GM18951 (cell line): ENCODE measurements around the gene FANCC.

Experiments
- POLR2A ChIP-seq: IDR thresholded peaks from 4 replicates; pipeline ENCODE4 v1.6.1; 2011; ENCODE audit warnings: mild to moderate bottlenecking; ENCODE audit not compliant: insufficient read length, insufficient read depth; ENCODE audit errors: extremely low read depth
- in situ Hi-C: fragments of 300-500 bp; cut with MboI; formaldehyde crosslinking; loops from one replicate; pipeline ENCODE4 v1.12.0; 2022; ENCODE audit warnings: low sequenced_read_pairs, mixed read lengths, inconsistent platforms; ENCODE audit not compliant: unreplicated experiment

Gene FANCC, protein sequence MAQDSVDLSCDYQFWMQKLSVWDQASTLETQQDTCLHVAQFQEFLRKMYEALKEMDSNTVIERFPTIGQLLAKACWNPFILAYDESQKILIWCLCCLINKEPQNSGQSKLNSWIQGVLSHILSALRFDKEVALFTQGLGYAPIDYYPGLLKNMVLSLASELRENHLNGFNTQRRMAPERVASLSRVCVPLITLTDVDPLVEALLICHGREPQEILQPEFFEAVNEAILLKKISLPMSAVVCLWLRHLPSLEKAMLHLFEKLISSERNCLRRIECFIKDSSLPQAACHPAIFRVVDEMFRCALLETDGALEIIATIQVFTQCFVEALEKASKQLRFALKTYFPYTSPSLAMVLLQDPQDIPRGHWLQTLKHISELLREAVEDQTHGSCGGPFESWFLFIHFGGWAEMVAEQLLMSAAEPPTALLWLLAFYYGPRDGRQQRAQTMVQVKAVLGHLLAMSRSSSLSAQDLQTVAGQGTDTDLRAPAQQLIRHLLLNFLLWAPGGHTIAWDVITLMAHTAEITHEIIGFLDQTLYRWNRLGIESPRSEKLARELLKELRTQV

DNA sequence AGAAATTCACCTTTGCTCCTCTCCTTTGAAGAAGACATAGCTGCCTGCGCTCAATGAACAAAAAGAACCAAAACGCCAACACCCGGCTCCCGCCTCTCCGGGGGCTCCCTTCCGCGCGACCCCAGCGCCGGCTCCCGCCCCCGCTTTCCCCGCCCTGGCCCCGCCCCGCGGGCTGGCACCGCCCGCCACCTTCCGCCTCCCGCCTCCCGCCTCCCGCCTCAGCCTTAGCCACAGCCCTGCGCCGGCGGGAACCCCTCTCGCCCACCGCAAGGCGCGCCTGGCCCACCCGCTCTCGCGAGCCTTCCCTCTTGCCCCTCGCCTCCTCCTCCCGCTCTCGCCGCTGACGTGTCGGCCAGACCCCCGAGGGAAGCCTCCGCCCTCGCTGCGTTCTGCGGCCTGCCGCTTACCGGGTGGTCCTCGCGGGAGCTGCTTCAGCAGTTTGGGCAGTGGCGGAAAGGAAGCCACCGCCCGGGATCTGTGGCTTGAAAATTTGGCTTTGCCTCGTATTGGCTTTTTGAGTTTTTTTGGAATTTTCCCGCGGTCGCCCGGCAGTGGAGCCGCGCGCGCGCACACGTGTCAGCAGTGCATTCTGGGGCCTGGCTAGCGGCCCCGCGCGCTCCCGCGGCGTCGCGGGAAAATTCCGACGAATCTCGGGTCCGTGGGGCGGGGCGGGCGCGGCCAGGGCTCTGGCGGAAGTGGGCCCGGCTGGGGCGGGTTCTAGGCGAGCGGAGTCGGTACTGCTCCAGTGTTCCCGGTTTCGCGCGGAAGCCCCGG is at the start of gene FANCC:
FANCC (minus strand) TSS at position 591 of the 774 bp plus-strand sequence. CDS start 68,418 bp downstream, outside the sequence.
- peak; percentile 77 for TF ChIP-seq POLR2A
- in situ Hi-C loops = no loop called here

DNA sequence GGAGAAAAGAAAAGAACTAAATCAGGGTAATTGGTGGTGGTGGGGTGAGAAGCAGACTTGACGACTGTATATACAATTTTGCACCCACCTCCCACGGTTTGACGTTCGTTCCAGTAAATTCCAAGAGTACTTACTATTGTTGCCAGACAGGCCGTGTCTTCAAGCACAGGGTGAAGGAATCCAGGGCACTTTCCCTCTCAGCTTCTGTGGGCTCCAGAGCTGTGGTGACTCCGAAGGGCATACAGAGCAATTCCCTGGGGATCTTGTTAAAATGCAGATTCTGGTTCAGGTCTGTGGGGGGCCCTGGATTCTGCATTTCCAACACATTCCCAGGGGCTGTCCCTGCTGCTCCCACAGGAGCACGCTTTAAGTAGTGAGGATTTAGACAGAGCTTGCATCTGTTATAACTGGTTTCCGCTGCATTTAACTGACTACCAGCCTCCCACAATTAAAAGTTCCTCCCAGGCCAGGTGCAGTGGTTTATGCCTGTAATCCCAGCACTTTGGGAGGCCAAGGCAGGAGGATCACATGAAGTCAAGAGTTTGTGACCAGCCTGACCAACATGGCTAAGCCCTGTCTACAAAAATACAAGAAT is 49.3 kb upstream of the FANCC start:
- no peak for TF ChIP-seq POLR2A
- in situ Hi-C loops = no loop called here

DNA sequence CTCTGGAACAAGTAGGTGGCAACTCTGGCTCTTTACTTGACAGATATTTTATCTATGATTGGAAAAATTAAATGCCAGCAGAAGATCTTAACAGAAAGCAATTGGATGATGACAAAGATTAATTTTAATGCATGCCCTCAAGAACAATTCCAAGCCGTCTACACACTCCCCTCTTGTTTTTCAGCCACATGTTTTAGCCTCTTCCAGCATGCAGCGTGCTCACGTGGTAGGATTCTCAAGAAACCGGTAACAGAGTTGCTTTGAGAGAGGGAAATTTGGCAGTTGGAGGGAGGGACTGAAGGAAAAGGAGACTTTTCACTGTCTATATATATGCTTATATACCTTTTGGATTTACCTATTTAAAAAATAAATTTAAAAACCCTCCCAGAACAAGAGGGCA is 48.3 kb upstream of the FANCC start:
- in situ Hi-C loops = no loop called here
- no peak for TF ChIP-seq POLR2A

DNA sequence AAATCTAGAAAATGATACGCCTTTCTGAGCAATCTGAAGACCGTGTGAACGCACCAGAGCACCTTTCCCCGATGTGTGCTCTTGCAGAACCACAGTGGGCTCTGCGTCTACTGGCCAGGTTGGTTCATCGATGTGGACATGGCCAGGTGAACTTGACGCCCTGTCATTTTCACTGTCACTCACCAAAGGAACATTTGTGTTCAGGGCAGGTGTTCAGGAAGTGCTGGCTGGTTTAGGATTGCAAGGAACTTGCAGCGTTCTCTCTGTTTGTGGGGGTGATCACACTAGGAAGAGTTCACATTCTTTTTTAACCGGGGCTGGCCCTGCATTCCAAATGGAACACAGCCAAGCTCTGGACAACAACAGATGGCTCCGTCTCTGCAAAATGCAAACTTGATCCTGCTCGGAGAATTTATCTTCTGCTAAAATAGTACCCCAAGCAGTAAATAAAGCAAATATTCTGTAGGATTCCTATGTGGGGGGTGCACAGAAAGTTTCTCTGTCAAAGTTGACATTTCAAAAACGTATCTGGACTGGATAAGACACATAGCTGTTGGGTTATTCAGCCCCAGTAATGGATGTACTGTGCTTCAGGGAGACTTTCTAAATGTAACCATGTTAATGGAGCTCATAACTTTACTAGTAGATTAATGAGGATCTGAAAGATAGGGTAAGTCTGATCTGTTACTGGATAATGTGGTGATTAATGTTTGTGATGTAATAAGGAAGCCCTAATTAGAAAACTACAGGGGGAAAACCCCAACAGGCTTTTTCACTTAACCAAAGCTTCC is 45.7 kb upstream of the FANCC start:
- no peak for TF ChIP-seq POLR2A

DNA sequence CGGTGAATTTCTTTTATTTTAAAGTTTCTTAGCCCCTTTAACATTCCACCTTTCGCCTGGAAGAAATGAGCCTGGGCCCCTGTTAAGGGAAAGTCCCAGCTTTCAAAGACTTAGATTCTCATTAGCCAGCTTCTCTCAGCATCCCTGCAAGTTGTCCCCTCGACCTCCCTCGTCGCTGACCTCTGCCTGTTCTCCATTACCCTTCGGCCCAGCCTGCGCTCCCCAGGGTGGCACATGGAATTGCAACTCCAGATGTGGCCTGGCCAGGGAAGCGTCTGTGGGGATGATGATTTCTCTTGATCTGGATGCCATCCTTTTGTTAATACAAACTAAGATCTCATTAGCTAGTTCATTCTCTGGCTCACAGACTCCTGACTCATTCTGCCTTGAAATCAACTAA is 43.4 kb upstream of the FANCC start:
- TF ChIP-seq POLR2A = no peak
- in situ Hi-C loops = no loop called here

More for the DNA sequence above, 45.7 kb upstream of the FANCC start:
- in situ Hi-C loops = no loop called here

DNA sequence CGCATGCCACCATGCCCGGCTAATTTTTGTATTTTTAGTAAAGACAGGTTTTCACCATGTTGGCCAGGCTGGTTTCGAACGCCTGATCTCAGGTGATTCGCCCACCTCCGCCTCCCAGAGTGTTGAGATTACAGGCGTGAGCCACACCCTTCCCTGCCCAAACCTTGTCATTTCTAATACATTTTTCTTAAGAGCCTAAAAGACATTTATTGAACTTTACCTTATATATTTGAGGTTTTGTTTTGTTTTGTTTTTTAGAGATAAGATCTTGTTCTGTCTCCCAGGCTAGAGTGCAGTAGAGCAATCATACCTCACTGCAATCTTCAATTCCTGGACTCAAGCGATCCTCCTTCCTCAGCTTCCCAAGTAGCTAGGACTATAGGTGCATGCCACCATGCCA is 39.8 kb upstream of the FANCC start:
- in situ Hi-C loops = no loop called here

DNA sequence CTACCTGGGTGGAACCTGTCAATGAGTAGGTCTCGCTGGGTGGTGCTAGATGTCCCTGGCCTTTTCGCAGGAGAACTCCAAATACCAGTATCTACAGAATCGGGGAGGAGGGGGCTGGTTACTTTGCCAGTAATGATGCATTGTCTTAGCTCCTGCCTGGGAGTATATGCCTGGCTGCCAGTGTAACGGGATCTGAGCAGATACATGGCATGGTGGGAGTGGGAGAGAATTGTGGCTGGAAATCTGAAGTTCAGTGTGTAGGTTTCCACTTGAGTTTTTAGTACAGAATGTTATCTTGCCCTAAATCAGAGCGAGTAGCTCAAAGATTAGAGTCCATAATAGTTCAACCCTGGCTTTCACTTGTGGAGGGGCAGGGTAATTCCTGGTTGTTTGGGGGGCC is 38.0 kb upstream of the FANCC start:
- in situ Hi-C loops = no loop called here
- TF ChIP-seq POLR2A = no peak

More for the DNA sequence above, 39.8 kb upstream of the FANCC start:
- TF ChIP-seq POLR2A = no peak

DNA sequence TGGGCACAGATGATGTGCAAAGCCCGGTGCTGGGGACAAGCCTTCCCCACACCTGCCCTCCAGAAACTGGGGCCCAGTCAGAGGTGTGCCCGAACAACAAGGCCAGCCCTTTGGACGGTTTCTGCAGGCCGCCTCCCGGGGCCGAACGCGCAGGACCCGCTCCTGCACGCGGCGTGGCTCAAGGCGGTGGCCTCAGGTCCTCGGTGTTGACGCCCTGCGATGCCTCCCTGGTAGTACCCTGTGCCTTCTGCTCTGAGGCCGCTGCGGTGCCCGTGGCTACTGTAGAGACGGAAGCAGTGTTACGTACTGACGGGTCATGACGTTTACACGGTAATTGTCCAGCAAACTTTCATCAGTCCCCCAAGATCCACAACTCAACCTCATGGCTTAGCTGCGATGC is 33.5 kb upstream of the FANCC start:
- in situ Hi-C loops = no loop called here
- no peak for TF ChIP-seq POLR2A

DNA sequence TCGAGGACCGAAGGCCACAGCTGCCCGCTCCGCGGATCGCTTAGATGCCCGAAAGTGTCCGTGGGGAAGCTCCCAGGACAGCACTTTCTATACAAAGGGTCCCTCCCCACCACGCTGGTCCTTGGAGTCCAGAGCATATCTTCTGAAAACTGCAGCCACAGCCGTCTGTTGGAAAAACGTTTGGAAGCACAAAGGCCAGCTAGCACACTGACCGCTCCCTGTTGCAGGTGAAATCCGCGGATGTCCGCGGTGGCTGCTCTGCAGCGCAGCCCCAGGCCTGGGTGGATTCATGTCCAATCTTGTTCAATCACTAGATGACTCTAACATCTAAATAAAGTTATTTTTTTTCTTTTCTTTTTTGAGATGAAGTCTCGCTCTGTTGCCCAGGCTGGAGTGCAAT is 32.8 kb upstream of the FANCC start:
- in situ Hi-C loops = no loop called here
- TF ChIP-seq POLR2A = no peak

DNA sequence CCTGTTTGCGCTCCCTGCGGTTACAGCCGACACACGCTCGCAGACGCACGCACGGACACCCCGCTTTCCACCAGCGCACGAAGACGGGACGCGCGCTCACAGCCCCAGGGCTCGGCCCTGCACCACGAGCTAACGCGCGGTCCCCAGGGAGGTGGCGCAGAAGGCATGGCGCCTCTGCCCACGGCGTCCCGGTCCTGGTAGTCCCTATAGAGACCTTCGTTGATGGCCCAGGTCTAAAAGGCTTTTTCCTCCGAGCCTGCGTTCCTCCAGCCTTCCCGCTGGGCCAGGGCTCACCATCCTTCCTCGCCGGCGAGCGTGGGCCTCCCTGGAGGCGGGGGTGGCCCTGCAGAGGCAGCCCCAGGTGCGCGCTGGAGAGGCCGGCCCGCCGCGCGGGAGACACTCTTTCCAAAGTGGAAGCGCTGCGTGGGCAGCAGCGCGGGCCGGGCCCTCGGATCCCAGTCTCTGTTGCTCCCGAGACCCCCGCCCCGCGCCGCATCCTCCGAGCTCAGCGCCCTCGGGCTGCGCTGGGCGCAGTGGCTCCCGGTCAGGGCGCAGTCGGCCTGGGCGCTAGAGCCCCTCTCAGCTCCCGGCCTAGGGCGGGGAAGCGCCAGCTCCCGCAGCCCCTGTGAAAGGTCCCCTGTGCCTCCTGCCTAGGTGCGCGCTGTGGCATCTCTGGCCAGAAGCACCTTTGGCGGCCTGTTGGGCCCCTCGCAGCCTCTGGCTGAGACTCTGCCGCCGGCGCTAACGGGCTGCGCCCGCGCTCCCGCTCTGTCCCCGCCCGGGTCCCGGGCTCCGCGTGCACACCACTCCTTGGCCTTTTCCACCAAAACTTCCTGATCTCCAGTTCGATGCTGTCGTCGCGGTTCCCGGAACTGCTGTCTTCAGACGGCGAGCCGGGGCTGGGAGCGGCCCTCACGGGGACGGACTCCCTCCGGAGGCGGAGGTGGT is 31.9 kb upstream of the FANCC start:
- TF ChIP-seq POLR2A = no peak
- in situ Hi-C loops = no loop called here

DNA sequence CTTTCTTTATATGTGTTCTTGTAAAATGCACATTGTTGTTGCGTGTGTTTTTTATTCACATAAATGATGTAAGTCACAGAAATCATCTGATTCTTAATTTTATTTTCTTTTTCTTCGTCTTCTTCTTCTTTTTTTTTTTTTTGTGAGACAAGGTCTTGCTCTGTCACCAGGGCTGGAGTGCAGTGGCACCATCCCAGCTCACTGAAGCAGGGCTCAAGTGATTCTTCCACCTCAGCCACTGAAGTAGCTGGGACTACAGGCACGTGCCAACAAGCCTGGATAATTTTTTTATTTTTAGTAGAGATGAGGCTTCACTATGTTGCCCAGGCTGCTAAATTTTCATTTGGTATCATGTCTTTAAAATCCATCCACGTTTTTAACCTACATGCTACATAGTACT is 28.5 kb upstream of the FANCC start:
- no peak for TF ChIP-seq POLR2A
- in situ Hi-C loops = no loop called here
